Measurements from ENCODE around the gene DNHD1. TPM values are rescaled to one million over a fixed set of nuclear protein-coding genes. Genes with fewer than 3 reads are reported as not detected.
A peak's percentile ranks its signal among the peaks of the same experiment; 100 is the strongest.

The DNHD1 gene
- total and polyA plus RNA-seq, 2 experiments from 2014 or later, result 3.6 to 9.6 TPM

DNA sequence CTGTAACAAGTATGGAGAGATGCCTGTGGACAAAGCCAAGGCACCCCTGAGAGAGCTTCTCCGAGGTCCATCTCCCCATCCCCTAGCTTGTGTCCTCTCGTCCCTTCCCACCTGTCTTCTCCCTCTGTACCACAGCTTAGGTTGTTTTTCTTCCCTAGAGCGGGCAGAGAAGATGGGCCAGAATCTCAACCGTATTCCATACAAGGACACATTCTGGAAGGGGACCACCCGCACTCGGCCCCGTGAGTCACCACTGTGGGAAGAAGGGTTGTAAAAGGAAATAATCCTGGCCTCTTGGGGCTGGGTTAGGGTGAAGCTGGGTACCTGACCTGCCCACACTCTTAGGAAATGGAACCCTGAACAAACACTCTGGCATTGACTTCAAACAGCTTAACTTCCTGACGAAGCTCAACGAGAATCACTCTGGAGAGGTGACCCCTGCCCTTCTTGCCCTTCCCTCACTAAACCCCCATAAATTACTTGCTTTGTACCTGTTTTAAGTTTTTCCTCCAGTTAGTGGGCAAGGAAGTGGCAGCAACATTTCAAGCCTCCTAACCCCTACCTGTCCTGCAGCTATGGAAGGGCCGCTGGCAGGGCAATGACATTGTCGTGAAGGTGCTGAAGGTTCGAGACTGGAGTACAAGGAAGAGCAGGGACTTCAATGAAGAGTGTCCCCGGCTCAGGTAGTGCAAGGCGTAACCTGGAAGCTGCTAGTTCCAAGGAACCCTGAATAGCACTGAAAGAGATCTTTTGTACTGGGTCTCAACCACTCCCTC lies 111.8 kb downstream of the DNHD1 start (continued):
- TF ChIP-seq, protein P1, sequence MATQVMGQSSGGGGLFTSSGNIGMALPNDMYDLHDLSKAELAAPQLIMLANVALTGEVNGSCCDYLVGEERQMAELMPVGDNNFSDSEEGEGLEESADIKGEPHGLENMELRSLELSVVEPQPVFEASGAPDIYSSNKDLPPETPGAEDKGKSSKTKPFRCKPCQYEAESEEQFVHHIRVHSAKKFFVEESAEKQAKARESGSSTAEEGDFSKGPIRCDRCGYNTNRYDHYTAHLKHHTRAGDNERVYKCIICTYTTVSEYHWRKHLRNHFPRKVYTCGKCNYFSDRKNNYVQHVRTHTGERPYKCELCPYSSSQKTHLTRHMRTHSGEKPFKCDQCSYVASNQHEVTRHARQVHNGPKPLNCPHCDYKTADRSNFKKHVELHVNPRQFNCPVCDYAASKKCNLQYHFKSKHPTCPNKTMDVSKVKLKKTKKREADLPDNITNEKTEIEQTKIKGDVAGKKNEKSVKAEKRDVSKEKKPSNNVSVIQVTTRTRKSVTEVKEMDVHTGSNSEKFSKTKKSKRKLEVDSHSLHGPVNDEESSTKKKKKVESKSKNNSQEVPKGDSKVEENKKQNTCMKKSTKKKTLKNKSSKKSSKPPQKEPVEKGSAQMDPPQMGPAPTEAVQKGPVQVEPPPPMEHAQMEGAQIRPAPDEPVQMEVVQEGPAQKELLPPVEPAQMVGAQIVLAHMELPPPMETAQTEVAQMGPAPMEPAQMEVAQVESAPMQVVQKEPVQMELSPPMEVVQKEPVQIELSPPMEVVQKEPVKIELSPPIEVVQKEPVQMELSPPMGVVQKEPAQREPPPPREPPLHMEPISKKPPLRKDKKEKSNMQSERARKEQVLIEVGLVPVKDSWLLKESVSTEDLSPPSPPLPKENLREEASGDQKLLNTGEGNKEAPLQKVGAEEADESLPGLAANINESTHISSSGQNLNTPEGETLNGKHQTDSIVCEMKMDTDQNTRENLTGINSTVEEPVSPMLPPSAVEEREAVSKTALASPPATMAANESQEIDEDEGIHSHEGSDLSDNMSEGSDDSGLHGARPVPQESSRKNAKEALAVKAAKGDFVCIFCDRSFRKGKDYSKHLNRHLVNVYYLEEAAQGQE (IDR thresholded peaks at IDR 0.05; ENCODE audit: unreplicated experiment), result no peak
- no peak for TF ChIP-seq EZH2 (IDR thresholded peaks at IDR 0.05; ENCODE audit: low read depth, unreplicated experiment)

DNA sequence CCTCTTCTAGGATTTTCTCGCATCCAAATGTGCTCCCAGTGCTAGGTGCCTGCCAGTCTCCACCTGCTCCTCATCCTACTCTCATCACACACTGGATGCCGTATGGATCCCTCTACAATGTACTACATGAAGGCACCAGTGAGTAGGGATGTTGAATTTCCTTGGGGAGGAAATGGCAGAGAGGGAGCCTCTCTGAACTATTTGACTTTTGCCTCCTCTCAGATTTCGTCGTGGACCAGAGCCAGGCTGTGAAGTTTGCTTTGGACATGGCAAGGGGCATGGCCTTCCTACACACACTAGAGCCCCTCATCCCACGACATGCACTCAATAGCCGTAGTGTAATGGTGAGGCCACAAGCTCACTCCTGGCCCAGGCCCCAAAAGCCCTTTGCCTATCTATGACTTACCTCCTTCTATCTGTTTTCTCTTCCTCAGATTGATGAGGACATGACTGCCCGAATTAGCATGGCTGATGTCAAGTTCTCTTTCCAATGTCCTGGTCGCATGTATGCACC lies 112.5 kb downstream of the DNHD1 start:
- Histone ChIP-seq H4K20me1 (replicated peaks; ENCODE audit: insufficient read depth) (no peaks in the 10 kb centered on the region; the same call in 1 of the 2 replicates), H3K4me2 (no peak overlapping the region), H3K9me2 (ENCODE audit: insufficient read depth) (no peaks in the 10 kb centered on the region), H3K27ac (ENCODE audit: low read depth) (no peak overlapping the region), H3K79me2 (replicated peaks; ENCODE audit: insufficient read depth) (peaks cover 42% of the 10 kb centered on the region), H3K4me3 (no peak overlapping the region), H3K27me3 (ENCODE audit: insufficient read depth) (no peaks in the 10 kb centered on the region), H3K36me3 (ENCODE audit: insufficient read depth) (peaks cover 35% of the 10 kb centered on the region), H3F3A (replicated peaks; ENCODE audit: low read depth) (peaks cover 10% of the 10 kb centered on the region; the same call in 1 of the 2 replicates), H3K4me1 (ENCODE audit: insufficient read depth) (peaks cover 33% of the 10 kb centered on the region), H2AFZ (no peak overlapping the region)
- Mint-ChIP-seq H3K27ac (no peak overlapping the region), H3K4me1 (peaks cover 22% of the 10 kb centered on the region), H3K9me3 (no peaks in the 10 kb centered on the region), H3K27me3 (ENCODE audit: insufficient read depth, low read depth, poor library complexity) (peaks cover 15% of the 10 kb centered on the region), H3K4me3 (peak overlapping the region; percentile 44; the same call in 1 of the 3 replicates), H3K36me3 (ENCODE audit: low read depth) (peaks cover 51% of the 10 kb centered on the region)
- TF ChIP-seq, protein P2, sequence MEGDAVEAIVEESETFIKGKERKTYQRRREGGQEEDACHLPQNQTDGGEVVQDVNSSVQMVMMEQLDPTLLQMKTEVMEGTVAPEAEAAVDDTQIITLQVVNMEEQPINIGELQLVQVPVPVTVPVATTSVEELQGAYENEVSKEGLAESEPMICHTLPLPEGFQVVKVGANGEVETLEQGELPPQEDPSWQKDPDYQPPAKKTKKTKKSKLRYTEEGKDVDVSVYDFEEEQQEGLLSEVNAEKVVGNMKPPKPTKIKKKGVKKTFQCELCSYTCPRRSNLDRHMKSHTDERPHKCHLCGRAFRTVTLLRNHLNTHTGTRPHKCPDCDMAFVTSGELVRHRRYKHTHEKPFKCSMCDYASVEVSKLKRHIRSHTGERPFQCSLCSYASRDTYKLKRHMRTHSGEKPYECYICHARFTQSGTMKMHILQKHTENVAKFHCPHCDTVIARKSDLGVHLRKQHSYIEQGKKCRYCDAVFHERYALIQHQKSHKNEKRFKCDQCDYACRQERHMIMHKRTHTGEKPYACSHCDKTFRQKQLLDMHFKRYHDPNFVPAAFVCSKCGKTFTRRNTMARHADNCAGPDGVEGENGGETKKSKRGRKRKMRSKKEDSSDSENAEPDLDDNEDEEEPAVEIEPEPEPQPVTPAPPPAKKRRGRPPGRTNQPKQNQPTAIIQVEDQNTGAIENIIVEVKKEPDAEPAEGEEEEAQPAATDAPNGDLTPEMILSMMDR (conservative IDR thresholded peaks at IDR 0.05; ENCODE audit: low read depth in 2 of 2), result no peak
- TF ChIP-seq CREB1 (CRISPR knock-in tag; IDR thresholded peaks at IDR 0.05; ENCODE audit: low read depth), result no peak
- no peak for TF ChIP-seq EZH2 (IDR thresholded peaks at IDR 0.05; ENCODE audit: low read depth, unreplicated experiment)
- TF ChIP-seq JUNB (IDR thresholded peaks at IDR 0.05; ENCODE audit: unreplicated experiment), result no peak
- TF ChIP-seq STAT1 (IDR thresholded peaks at IDR 0.05; ENCODE audit: unreplicated experiment), result no peak
- no peak for TF ChIP-seq ZNF331 (CRISPR knock-in tag; IDR thresholded peaks at IDR 0.05; ENCODE audit: low read depth)
- TF ChIP-seq POLR2AphosphoS5 (IDR thresholded peaks at IDR 0.05; ENCODE audit: low read depth), result peak; percentile 21; the same call in 1 of the 2 replicates
- no peak for TF ChIP-seq NANOG (IDR thresholded peaks at IDR 0.05; ENCODE audit: borderline replicate concordance)
- TF ChIP-seq EZH2phosphoT487 (IDR thresholded peaks at IDR 0.05; ENCODE audit: unreplicated experiment), result no peak
- no peak for ATAC-seq
- DNase-seq (ENCODE audit: low spot score), result no peak
